Body of pancreas (tissue), 4 donors: ENCODE results near the gene PPP4R3B. TPM values are rescaled to one million over a fixed set of nuclear protein-coding genes. Genes with fewer than 3 reads are reported as not detected.

Source experiments
- ATAC-seq: fragments of 150-250 bp; one replicate; pipeline ENCODE4 v1.9.1; 2016
- DNase-seq, 4 donors: peaks; one replicate each; pipeline ENCODE4 v3.0.0-alpha.2; 2019
- H3K27ac ChIP-seq, 4 donors: fragments of 200-600 bp; sonication (generic); 1 replicate in 3 of 4; 2 replicates in 1 of 4; pipeline versions ENCODE4 v1.5.1 to v1.6.1; 2016 to 2019; ENCODE audit warnings: mild to moderate bottlenecking in 1 of 4, mixed read lengths in 1 of 4, moderate library complexity in 1 of 4
- H3K27me3 ChIP-seq, 2 donors: fragments of 200-600 bp; sonication (generic); one replicate each; pipeline ENCODE4 v1.6.0; 2016; ENCODE audit warnings: mild to moderate bottlenecking in 1 of 2
- H3K36me3 ChIP-seq, 2 donors: fragments of 200-600 bp; sonication (generic); replicated peaks in 1 of 2; 2 replicates each; pipeline ENCODE4 v1.5.1; 2016; ENCODE audit warnings: low read depth in 2 of 2; ENCODE audit not compliant: insufficient read depth in 1 of 2
- H3K4me1 ChIP-seq: fragments of 200-600 bp; sonication (generic); one replicate; pipeline ENCODE4 v1.6.0; 2016
- H3K4me3 ChIP-seq, 2 donors: fragments of 200-600 bp; sonication (generic); 1 replicate in 1 of 2; 2 replicates in 1 of 2; pipeline ENCODE4 v1.5.1; 2016 to 2019
- H3K9me3 ChIP-seq, 3 donors: fragments of 200-600 bp; sonication (generic); 1 replicate in 2 of 3; 2 replicates in 1 of 3; pipeline ENCODE4 v1.5.1; 2016
- CTCF ChIP-seq, 7 experiments: fragments of 450-650 bp in 4 of 7; fragments of 200-600 bp in 3 of 7; sonication (generic) in 3 of 7; IDR thresholded peaks; one replicate each; pipeline ENCODE4 v1.5.1; 2016 to 2019; ENCODE audit warnings: antibody characterized with exemption in 7 of 7
- POLR2A ChIP-seq, 3 donors: fragments of 450-650 bp; IDR thresholded peaks; one replicate each; pipeline ENCODE4 v1.6.1; 2016; ENCODE audit warnings: antibody characterized with exemption in 3 of 3, mild to moderate bottlenecking in 2 of 3
- WGBS, 2 donors: methylation state at CpG; one replicate each; pipeline ENCODE4 v1.1.5; 2017; 5-methylcytosine and 5-hydroxymethylcytosine counted together
- intact Hi-C: fragments of 100-400 bp; cut with DNase I; formaldehyde crosslinking; loops from one replicate; pipeline ENCODE4 v1.15.1; 2023
- total RNA-seq, 2 donors: library from RNA; depleted of rRNA; stranded (reverse); fragments of >200 nt; gene quantifications; one replicate each; pipeline ENCODE4 v1.1.0, GENCODE V29; 2016

The PPP4R3B gene
- total RNA-seq, 2 donors from 2014 or later: 46.4 to 50.1 TPM

GRCh38 chr2:55618275-55619055 lies 1.0 kb upstream of the PPP4R3B start:
- Histone ChIP-seq H3K36me3 (no peaks in the 10 kb centered on the region), H3K27ac (peak overlapping the region; percentile 69 to 97 (median 89)), H3K27me3 (no peaks in the 10 kb centered on the region), H3K9me3 (no peaks in the 10 kb centered on the region), H3K4me3 (peak overlapping the region; percentile 29 to 44), H3K4me1 (peaks cover 43% of the 10 kb centered on the region)
- ATAC-seq (no peak), DNase-seq (peak; percentile 54 to 64 (median 60))
- peak in 1 of 3 donors; percentile 4 for TF ChIP-seq POLR2A (IDR thresholded peaks at IDR 0.05)
- peak in 1 of 7 experiments; percentile 13 for TF ChIP-seq CTCF (IDR thresholded peaks at IDR 0.05)
- 0% methylated on average over 32 of the region's 32 CpGs for WGBS, 2 donors
- intact Hi-C loops: no loop called here

GRCh38 chr2:55618025-55618274 lies 528 bp upstream of the PPP4R3B start:
- peaks cover 38% of the 10 kb centered on the region for H3K4me1 ChIP-seq
- ATAC-seq (no peak), DNase-seq (no peak)
- intact Hi-C loops: no loop called here
- H3K27ac ChIP-seq: peak overlapping the region; percentile 69 to 97 (median 89)
- H3K36me3 ChIP-seq: no peaks in the 10 kb centered on the region
- no peaks in the 10 kb centered on the region for H3K27me3 ChIP-seq
- H3K9me3 ChIP-seq: no peaks in the 10 kb centered on the region
- H3K4me3 ChIP-seq: peak overlapping the region; percentile 29 to 44
- WGBS, 2 donors: 0% methylated on average over 10 of the region's 10 CpGs
- TF ChIP-seq CTCF (IDR thresholded peaks at IDR 0.05) (no peak), POLR2A (IDR thresholded peaks at IDR 0.05) (no peak)

- H3K4me3 ChIP-seq: peak overlapping the region; percentile 78 to 97
- intact Hi-C loops: no loop called here
- no peaks in the 10 kb centered on the region for H3K27me3 ChIP-seq
- 0 to 1% methylated on average over 24 of the region's 24 CpGs for WGBS, 2 donors
- peak overlapping the region; percentile 90 to 98 (median 96) for H3K27ac ChIP-seq
- peaks cover 29% of the 10 kb centered on the region for H3K4me1 ChIP-seq
- H3K9me3 ChIP-seq: no peaks in the 10 kb centered on the region
- TF ChIP-seq POLR2A (IDR thresholded peaks at IDR 0.05) (no peak), CTCF (IDR thresholded peaks at IDR 0.05) (no peak)
- H3K36me3 ChIP-seq: peaks cover 0 to 5% of the 10 kb centered on the region in 2 donors
- peak; percentile 50 to 73 (median 61) for DNase-seq
- peak; percentile 33 for ATAC-seq
These were observed 759 bp downstream of the PPP4R3B start for GRCh38 chr2:55616551-55617174.

GRCh38 chr2:55611997-55612396 lies 5.4 kb downstream of the PPP4R3B start:
- no peak overlapping the region for H3K4me3 ChIP-seq
- no peak for ATAC-seq
- H3K27me3 ChIP-seq: no peaks in the 10 kb centered on the region
- peaks cover 45% of the 10 kb centered on the region for H3K4me1 ChIP-seq
- no peaks in the 10 kb centered on the region for H3K9me3 ChIP-seq
- peak overlapping the region in 2 of 4 donors; percentile 24 to 25 for H3K27ac ChIP-seq
- 76 to 96% methylated on average over 1 of the region's 1 CpG for WGBS, 2 donors
- H3K36me3 ChIP-seq: peaks cover 0 to 5% of the 10 kb centered on the region in 2 donors
- no peak for DNase-seq
- TF ChIP-seq CTCF (IDR thresholded peaks at IDR 0.05) (no peak), POLR2A (IDR thresholded peaks at IDR 0.05) (no peak)
- intact Hi-C loops: no loop called here
